ENCODE data around the gene WBP1L.

Gene WBP1L

DNA sequence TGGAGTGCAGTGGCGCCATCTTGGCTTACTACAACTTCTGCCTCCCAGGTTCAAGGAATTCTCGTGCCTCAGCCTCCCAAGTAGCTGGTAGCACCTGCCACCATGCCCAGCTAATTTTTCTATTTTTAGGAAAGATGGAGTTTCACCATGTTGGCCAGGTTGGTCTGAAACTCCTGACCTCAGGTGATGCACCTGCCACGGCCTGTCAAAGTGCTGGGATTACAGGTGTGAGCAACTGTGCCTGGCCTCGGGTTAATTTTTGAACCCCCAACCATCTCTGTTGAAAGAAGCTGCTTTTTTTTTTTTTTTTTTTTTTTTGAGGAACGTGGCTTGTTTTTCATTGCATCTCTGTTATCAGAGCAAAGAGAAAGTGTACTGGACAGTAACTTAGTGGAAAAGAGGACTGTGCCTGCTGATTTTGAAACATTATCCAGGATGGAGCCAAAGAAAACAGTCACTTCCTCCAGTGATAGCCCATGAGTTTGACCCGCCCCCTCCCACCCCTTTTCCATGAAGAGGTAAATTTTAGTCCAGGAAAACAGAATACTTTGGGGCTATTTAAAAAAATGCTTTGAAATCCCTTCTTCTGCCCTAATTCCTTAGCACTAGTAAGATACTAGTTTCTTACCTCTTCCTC, 38.3 kb downstream of the WBP1L start:
- DNase-seq: peak; percentile 63

DNA sequence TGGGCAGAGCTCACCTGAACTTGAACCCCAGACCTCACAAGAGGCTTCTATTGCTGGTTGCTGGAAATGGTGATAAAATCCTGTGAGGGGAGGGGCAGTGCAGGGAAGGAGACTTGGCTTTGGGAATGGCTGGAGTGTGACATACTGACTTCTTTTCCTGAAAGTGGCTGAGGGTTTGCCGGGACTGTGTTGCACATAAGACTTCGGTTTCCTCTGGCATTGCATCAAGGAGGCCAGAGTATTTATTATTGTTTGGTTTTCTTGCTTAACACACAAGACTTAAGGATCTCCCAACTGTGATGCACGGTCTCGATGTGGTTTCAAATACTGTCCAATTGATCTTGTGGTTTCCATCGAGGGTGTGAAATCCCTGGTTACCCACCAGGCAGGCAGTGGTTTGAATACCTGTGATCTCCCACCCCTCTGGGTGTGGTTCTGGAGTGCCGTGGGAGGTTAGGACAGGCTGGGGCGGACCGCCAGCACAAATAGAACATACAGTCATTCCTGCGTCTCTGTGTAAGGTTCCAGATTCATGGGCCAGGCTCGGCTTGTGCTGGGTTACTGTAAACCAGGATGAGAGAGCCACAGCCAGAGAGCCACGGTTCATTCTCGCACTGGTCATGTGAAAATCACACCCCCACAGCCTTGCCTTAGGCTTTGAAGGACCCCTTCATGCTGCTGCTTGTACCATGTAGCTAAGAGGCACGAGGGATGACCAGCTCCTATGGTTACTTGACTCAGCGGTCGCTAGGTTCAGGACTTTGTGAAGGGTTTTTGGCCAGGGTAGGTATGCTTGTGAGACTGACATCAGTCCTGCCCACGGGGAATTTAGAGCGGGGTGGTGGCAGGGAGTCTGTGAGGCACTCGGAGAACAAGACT, 39.2 kb downstream of the WBP1L start:
- peak; percentile 31 for DNase-seq

GRCh38 chr10:102783568-102783967, 39.8 kb downstream of the WBP1L start:
- DNase-seq: no peak

DNA sequence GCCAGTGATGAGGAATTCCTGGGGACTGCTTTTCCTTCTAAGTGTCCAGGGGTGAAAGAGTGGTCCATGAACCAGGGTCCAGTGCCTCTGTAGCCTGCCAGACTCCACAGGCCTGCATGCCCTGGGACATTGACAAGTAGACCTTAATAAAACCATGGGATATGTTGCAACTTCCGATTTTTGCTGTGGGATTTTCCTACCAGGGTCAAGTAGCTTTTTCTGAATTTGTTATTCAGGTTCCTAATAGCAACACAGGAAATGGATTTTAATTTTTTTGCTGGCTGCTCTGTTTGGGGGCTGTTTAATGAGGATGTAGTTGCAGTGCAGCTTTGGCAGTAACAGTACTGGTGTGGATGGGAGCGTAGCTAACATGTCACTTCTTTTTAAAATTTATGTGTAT, 42.1 kb downstream of the WBP1L start:
- no peak for DNase-seq

DNA sequence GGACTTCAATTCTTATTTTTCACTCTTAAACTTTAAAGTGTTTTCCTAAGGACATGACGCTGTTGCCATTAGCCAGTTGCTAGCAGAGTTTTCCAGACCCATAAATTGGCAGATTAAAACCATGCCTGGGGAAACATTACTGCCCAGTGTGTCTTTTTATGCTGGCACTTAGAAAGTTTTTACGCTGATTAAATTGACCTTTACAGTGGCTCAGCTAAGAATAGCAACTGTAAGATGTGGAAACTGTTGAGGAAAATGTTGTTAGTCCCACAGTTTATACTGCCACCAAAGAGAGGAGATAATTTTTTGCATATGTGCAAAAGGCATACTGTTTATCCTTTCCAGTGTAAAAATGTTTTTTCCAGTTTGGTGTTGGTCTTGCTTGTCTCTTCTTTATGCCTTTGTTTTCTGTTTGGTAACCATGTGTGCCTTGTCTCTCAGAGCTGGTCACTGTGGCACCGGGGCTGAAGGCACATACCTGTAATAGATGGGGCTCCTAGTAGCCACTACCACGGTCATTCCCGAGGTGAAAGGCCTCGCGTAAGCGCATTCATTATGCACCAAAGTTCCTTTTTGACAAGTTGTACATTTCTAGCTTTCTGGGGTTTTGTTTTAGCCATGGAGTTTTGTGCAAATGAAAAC, 48.1 kb downstream of the WBP1L start:
- no peak for DNase-seq

- DNase-seq: no peak
These were observed 52.0 kb downstream of the WBP1L start for GRCh38 chr10:102795453-102796406.

- DNase-seq: peak; percentile 47
These were observed 52.8 kb downstream of the WBP1L start for GRCh38 chr10:102796407-102797176.

- no peak for DNase-seq
These were observed 56.1 kb downstream of the WBP1L start for GRCh38 chr10:102799691-102800471.

DNA sequence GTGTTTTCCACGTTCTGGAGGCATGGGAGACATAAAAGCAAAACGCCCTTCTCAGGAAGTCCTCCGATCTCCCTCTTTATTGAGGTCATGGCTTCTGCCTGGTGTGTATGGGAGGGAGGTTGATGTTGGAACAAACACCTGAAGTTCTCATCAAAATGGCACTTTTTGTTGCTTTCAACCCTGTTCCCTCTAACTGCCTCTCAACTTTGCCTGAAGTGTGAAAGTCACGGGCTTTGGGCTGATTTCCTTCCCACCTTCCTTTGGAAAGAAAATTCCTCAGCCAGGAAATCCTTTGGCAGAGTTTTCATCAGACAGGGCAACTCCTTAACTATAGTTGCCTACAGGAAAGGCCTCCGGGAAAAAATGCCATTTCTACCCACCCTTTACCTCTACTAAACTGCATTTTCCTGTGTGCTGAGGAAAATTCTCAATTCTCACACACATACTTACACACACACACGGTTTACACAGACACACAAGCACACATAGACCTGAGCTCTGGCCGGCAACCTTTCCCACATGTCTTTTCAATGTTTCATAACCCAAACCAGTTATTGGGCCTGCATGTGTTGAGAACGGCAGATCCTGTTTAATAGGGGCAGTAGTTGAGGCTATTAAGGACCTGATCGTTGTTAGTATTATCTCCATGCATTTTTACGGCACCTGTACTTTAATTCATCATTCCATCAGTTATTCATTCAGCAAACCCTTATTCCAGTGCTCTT, 57.0 kb downstream of the WBP1L start:
- DNase-seq: no peak

DNA sequence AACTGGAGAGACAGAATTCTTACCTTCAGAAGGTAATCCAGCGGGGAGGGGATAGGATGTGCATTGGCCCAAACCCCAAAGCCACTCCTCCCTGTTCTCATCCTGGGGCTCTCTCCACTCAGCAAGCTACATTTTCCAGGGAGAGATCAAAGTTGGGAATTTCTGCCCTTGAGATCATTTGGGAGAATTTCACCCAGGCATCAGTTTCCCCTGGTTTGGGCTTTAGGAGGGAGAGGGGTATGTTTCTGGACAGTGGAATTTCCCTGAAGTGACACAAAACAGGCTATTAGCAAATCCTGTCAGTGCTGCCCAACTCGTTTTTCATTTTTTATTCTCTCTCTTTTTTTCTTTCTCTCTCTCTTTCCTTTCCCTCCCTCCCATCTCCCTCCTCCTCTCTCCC, 57.7 kb downstream of the WBP1L start:
- DNase-seq: no peak

DNA sequence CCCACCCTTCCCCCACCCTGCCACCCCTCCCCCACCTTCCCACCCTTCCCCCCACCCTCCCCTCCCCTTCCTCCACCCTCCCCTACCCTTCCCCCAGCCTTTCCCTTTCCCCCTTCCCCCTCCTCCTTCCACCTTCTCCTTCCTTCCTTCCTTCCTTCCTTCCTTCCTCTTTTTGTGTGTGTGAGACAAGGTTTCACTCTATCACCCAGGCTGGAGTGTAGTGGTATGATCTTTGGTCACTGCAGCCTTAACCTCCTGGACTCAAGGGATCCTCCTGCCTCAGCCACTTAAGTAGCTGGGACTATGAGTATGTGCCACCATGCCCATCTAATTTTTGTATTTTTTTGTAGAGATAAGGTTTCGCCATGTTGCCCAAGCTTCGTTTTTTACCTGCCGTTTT, 58.2 kb downstream of the WBP1L start:
- DNase-seq: no peak

DNA sequence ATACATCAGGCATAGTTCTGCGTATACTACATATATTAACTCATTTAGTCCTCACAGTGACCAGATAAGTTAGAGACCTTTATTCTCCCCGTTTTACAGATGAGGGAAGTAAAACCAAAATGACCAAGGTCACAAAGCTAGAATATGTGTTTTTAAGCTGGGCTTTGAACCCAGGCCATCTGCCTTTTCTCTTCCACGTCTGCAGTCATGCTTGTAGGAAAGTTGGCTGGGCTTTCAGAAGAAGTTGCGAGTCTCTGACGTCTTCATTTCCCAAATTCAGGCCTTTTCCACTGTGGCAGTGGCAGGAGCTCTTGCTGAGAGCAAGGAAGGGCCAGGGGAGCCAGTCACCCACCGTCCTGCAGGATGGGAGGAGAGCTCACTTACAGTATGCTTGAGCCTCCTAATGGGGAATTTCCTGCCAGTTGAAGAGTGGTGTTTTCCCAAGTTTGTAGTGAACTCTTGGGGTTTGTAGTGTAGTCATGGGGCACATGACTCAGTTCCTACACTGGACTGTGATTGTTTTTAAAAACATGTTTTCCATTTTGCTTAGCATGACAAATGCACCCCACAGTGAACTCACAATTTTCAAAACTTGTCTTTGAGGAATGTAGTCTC, 59.3 kb downstream of the WBP1L start:
- peak; percentile 94 for DNase-seq

DNA sequence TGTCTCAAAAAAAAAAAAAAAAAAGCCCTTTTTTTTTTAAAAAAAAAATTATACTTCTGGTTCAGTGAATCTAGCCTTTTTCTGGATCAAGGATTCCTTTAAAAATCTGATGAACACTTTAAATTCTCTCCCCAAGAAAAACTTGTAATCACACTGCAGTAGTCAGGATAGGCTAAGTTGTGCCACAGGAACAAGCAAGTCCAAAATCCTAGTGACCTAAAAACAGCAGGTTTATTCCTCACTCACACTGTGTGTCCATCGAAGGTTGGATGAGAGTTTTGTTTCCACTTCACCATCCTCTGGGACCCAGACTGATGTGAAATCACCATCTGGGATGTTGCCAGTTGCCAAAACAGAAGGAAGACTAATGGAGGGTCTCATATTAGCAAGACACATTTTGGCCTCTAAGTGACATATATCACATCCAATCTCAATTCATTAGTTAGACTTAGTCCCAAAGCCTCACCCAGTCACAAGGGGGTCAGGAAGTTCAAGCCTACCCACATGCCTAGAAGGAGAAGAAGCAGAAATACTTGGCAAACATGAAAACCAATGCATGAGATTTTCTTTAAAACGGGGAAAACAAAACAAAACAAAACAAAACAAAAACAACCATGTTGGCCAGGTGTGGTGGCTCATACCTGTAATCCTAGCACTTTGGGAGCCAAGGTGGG, 60.8 kb downstream of the WBP1L start:
- DNase-seq: no peak

DNA sequence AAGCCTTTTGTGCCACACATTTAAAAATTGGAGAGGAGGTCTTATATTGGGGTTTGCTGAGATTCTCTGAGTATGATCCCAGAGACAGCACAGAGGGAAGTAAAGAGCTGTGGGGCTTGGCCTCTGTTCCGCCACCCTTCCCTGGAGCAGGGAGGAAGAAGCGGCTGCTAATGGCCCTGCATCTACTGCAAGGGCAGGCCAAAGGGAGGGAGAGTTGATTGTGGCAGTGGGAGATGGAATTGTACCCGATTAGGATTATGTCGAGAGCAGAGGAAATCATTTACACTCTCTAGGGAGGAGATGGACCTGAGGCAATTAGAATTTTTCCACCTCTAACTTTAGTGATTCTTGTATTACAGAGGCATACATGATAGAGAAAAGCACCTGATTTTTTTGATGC, 64.6 kb downstream of the WBP1L start:
- no peak for DNase-seq

DNA sequence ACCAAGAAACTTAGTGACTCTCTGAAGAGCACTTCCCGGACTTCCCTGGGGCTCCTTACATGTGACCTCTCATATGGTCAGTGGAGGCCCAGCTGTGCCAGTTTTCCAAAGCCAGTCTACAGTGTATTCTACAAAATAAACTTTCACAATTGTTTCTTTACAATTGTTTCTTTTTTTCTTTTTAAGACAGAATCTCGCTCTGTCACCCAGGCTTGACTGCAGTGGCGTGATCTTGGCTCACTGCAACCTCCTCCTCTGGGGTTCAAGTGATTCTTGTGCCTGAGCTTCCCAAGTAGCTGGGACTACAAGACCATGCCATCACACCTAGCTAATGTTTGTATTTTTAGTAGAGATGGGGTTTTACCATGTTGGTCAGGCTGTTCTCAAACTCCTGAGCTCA, 67.6 kb downstream of the WBP1L start:
- DNase-seq: no peak

GRCh38 chr10:102812231-102812876, 68.6 kb downstream of the WBP1L start:
- no peak for DNase-seq

DNA sequence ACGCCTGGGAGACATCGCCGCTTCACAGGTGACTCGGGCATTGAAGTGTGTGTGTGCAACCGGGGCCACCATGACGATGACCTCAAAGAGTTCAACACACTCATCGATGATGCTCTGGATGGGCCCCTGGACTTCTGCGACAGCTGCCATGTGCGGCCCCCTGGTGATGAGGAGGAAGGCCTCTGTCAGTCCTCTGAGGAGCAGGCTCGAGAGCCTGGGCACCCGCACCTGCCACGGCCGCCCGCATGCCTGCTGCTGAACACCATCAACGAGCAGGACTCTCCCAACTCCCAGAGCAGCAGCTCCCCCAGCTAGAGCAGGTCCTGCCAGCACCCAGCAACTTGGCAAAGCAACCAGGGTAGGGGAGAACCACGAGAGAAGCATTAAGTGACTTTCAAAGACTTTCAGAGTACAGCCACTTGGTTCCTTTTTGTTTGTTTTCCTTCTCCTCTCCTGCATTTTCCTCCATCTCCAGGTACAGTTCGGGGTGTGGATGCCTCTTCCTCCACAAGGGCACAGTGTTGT, 69.3 kb downstream of the WBP1L start:
- no peak for DNase-seq

GRCh38 chr10:102813734-102814452, 70.1 kb downstream of the WBP1L start:
- DNase-seq: no peak

Measured in EL (cell line).